ENCODE data around the gene LAMA3. TPM values are rescaled to one million over a fixed set of nuclear protein-coding genes. Genes with fewer than 3 reads are reported as not detected.

LAMA3 gene
- total and polyA plus RNA-seq, 2 of the 13 experiments (the other 11 are each of a cell fraction or from before 2014, with no cell fraction given) = 0.45 to 2.2 TPM

DNA sequence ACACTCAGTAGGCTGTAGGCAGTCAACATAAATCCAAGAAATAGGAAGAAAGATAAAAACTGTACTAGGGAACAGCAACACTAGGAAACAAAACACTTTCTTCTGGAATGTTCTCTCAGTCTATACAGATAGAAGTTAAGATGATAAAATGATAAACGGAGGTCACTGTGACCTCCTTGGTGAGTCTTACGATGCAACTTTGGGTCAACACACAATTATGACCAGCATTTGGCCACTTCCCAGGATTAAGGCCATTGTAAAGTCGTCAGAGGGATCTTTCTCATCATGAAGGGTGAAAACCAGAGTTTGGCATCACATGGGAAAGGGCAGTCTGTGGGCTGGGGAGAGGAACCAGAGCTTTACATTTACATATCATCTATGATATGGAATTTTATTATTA, 33.4 kb downstream of the LAMA3 start (continued):
- TF ChIP-seq ZBTB40 (IDR thresholded peaks at IDR 0.05) (no peak), ZBTB40 (CRISPR knock-in tag; IDR thresholded peaks at IDR 0.05) (no peak), KAT8 (CRISPR knock-in tag; IDR thresholded peaks at IDR 0.05) (no peak)
- TF ChIP-seq, protein P1, sequence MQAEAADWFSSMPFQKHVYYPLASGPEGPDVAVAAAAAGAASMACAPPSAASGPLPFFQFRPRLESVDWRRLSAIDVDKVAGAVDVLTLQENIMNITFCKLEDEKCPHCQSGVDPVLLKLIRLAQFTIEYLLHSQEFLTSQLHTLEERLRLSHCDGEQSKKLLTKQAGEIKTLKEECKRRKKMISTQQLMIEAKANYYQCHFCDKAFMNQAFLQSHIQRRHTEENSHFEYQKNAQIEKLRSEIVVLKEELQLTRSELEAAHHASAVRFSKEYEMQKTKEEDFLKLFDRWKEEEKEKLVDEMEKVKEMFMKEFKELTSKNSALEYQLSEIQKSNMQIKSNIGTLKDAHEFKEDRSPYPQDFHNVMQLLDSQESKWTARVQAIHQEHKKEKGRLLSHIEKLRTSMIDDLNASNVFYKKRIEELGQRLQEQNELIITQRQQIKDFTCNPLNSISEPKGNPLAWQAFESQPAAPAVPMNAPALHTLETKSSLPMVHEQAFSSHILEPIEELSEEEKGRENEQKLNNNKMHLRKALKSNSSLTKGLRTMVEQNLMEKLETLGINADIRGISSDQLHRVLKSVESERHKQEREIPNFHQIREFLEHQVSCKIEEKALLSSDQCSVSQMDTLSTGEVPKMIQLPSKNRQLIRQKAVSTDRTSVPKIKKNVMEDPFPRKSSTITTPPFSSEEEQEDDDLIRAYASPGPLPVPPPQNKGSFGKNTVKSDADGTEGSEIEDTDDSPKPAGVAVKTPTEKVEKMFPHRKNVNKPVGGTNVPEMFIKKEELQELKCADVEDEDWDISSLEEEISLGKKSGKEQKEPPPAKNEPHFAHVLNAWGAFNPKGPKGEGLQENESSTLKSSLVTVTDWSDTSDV (CRISPR knock-in tag; IDR thresholded peaks at IDR 0.05) = no peak
